Measurements from ENCODE around the gene PRKAR2B. TPM values are rescaled to one million over a fixed set of nuclear protein-coding genes. Genes with fewer than 3 reads are reported as not detected.
"Not testable (repeated sequence)": the region's sequence is repeated elsewhere in the genome, so short reads cannot be mapped to it uniquely, and the experiment has no call there.

The PRKAR2B gene
- total RNA-seq, 1 donor from 2014 or later: 14.6 TPM

DNA sequence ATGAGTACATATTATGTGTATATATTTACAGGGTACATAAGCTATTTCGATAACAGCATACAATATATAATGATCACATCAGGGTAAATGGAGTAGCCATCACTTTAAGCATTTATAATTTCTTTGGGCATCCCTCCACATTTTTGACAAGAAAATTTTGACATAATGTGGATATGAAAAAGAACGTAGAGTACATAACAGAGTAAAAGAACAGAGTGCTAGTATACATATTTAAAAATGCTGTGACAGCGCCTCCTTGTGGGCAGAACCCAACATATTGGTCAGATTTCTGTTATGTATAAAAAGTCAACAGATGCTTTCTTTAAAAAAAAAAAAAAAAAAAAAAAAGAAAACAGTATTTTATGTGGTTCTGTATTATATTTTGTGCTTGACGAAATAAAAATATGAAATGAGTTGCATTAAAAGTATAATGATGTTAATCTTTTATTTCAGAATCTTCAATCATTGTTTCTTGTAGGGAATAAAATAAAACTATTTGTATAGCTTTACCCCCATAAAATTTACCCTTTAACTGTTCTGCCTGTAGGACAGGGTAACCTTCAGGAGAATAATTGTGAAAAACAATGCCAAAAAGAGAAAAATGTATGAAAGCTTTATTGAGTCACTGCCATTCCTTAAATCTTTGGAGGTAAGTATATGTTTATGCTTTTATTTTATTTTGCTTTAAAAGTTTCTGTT, 106.0 kb downstream of the PRKAR2B start:
- Mint-ChIP-seq H3K27ac (ENCODE audit: unreplicated experiment) (no peak overlapping the region), H3K27me3 (ENCODE audit: unreplicated experiment) (no peaks in the 10 kb centered on the region), H3K9me3 (ENCODE audit: unreplicated experiment) (no peaks in the 10 kb centered on the region), H3K4me3 (ENCODE audit: unreplicated experiment) (no peak overlapping the region), H3K36me3 (ENCODE audit: unreplicated experiment) (no peaks in the 10 kb centered on the region), H3K4me1 (ENCODE audit: low read depth, unreplicated experiment) (no peaks in the 10 kb centered on the region)
- TF ChIP-seq, protein P1, sequence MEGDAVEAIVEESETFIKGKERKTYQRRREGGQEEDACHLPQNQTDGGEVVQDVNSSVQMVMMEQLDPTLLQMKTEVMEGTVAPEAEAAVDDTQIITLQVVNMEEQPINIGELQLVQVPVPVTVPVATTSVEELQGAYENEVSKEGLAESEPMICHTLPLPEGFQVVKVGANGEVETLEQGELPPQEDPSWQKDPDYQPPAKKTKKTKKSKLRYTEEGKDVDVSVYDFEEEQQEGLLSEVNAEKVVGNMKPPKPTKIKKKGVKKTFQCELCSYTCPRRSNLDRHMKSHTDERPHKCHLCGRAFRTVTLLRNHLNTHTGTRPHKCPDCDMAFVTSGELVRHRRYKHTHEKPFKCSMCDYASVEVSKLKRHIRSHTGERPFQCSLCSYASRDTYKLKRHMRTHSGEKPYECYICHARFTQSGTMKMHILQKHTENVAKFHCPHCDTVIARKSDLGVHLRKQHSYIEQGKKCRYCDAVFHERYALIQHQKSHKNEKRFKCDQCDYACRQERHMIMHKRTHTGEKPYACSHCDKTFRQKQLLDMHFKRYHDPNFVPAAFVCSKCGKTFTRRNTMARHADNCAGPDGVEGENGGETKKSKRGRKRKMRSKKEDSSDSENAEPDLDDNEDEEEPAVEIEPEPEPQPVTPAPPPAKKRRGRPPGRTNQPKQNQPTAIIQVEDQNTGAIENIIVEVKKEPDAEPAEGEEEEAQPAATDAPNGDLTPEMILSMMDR (IDR thresholded peaks at IDR 0.05; ENCODE audit: partially characterized antibody, unreplicated experiment): peak; percentile 94
- peak; percentile 72 for DNase-seq

DNA sequence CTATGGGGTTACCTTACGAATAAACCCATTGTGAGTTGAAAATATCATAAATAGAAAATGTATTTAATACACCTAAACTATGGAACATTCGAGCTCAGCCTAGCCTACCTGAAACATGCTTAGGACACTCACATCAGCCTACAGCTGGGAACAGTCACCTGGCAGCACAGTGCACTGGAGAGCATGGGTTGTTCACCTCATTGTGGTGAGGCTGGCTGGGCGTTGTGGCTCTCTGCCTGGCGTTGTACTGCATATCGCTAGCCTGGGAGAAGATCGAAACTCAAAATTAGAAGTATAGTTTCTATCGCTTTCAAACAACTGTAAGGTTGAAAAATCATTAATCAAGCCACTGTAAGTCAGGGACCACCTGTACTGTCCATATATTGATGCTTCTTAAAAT, 107.0 kb downstream of the PRKAR2B start:
- Mint-ChIP-seq H3K27me3 (ENCODE audit: unreplicated experiment) (no peaks in the 10 kb centered on the region), H3K36me3 (ENCODE audit: unreplicated experiment) (no peaks in the 10 kb centered on the region), H3K4me3 (ENCODE audit: unreplicated experiment) (no peak overlapping the region), H3K4me1 (ENCODE audit: low read depth, unreplicated experiment) (no peaks in the 10 kb centered on the region), H3K27ac (ENCODE audit: unreplicated experiment) (no peak overlapping the region), H3K9me3 (ENCODE audit: unreplicated experiment) (peaks cover 3% of the 10 kb centered on the region)
- TF ChIP-seq, protein P1 (IDR thresholded peaks at IDR 0.05; ENCODE audit: partially characterized antibody, unreplicated experiment): no peak
- DNase-seq: no peak

DNA sequence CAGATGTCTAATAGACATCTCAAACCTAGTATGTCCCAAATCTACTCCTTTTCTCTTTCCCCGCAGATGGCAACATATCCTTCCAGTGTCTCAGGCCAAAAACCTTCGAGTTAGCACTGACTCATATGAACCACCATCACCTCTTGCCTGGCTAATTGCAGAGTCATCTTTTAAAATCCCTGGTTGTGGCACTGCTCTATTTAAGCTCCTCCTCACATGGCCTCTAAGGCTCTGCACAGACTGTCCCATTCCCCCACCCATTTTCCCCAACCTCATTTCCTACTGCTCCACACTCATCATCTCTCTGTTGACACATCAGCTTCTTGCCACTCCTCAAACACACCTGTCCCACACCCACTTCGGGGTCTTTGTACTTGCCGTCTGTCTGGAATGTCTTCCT, 107.5 kb downstream of the PRKAR2B start:
- H3K4me3 Mint-ChIP-seq (ENCODE audit: unreplicated experiment): no peak overlapping the region
- H3K36me3 Mint-ChIP-seq (ENCODE audit: unreplicated experiment): no peaks in the 10 kb centered on the region
- no peaks in the 10 kb centered on the region for H3K4me1 Mint-ChIP-seq (ENCODE audit: low read depth, unreplicated experiment)
- H3K9me3 Mint-ChIP-seq (ENCODE audit: unreplicated experiment): peaks cover 3% of the 10 kb centered on the region
- TF ChIP-seq, protein P1 (IDR thresholded peaks at IDR 0.05; ENCODE audit: partially characterized antibody, unreplicated experiment): no peak
- DNase-seq: no peak
- no peaks in the 10 kb centered on the region for H3K27me3 Mint-ChIP-seq (ENCODE audit: unreplicated experiment)
- no peak overlapping the region for H3K27ac Mint-ChIP-seq (ENCODE audit: unreplicated experiment)

DNA sequence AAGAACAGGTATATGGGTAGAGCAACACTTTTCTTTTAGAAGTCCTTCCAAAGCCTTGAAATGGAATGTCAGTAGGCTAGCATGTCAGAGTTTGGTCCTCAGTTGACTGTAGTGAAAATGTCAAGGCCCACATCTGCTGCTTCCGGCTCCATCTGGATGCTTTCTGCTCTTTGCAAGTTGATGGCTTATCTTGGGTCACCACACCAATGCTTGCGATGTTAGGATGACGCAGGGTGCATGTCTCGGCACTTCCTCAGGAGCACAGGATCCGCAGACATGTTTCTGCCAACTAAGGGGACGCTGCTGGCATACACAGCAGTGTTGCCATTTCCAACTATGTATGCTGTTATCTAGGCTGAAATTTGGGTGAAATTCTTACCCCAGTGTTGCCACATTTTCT, 110.3 kb downstream of the PRKAR2B start:
- H3K4me3 Mint-ChIP-seq (ENCODE audit: unreplicated experiment): no peak overlapping the region
- no peak overlapping the region for H3K27ac Mint-ChIP-seq (ENCODE audit: unreplicated experiment)
- no peaks in the 10 kb centered on the region for H3K27me3 Mint-ChIP-seq (ENCODE audit: unreplicated experiment)
- TF ChIP-seq, protein P1 (IDR thresholded peaks at IDR 0.05; ENCODE audit: partially characterized antibody, unreplicated experiment): no peak
- no peaks in the 10 kb centered on the region for H3K36me3 Mint-ChIP-seq (ENCODE audit: unreplicated experiment)
- H3K4me1 Mint-ChIP-seq (ENCODE audit: low read depth, unreplicated experiment): no peaks in the 10 kb centered on the region
- no peak for DNase-seq
- H3K9me3 Mint-ChIP-seq (ENCODE audit: unreplicated experiment): peaks cover 3% of the 10 kb centered on the region

DNA sequence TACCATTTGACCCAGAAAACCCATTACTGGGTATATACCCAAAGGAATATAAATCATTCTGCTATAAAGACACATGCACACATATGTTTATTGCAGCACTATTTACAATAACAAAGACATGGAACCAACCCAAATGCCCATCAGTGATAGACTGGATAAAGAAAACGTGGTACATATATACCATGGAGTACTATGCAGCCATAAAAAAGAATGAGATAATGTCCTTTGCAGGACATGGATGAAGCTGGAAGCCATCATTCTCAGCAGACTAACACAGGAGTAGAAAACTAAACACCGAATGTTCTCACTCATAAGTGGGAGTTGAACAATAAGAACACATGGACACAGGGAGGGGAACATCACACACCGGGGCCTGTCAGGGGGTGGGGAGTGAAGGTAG, 111.2 kb downstream of the PRKAR2B start:
- H3K36me3 Mint-ChIP-seq (ENCODE audit: unreplicated experiment); H3K27ac Mint-ChIP-seq (ENCODE audit: unreplicated experiment); H3K9me3 Mint-ChIP-seq (ENCODE audit: unreplicated experiment); H3K4me1 Mint-ChIP-seq (ENCODE audit: low read depth, unreplicated experiment); H3K27me3 Mint-ChIP-seq (ENCODE audit: unreplicated experiment); DNase-seq; H3K4me3 Mint-ChIP-seq (ENCODE audit: unreplicated experiment): not testable (repeated sequence)
